Chondrocyte (in vitro differentiated cells): ENCODE measurements around the gene PLEKHG4B. TPM values are rescaled to one million over a fixed set of nuclear protein-coding genes. Genes with fewer than 3 reads are reported as not detected.
A peak's percentile ranks its signal among the peaks of the same experiment; 100 is the strongest.
"Not testable (repeated sequence)": the region's sequence is repeated elsewhere in the genome, so short reads cannot be mapped to it uniquely, and the experiment has no call there.

Experiments
- DNase-seq: peaks from one replicate; pipeline ENCODE4 v3.0.0; 2021; ENCODE audit warnings: mixed read lengths, low spot score
- H3K27ac Mint-ChIP-seq: one replicate; pipeline ENCODE4 v1.8.0; 2021; ENCODE audit warnings: mild to moderate bottlenecking, moderate library complexity, mixed read lengths; ENCODE audit not compliant: unreplicated experiment
- H3K27me3 Mint-ChIP-seq: 2 replicates; pipeline ENCODE4 v1.8.0; 2021; ENCODE audit warnings: low read depth, mixed read lengths
- H3K36me3 Mint-ChIP-seq: 2 replicates; pipeline ENCODE4 v1.8.0; 2021; ENCODE audit warnings: low read depth, mixed read lengths
- H3K4me1 Mint-ChIP-seq: 2 replicates; pipeline ENCODE4 v1.8.0; 2021; ENCODE audit warnings: low read depth, mild to moderate bottlenecking, mixed read lengths
- H3K4me3 Mint-ChIP-seq: one replicate; pipeline ENCODE4 v1.8.0; 2021; ENCODE audit warnings: mild to moderate bottlenecking, moderate library complexity, mixed read lengths; ENCODE audit not compliant: unreplicated experiment
- H3K9me3 Mint-ChIP-seq: 2 replicates; pipeline ENCODE4 v1.8.0; 2021; ENCODE audit warnings: low read depth, mixed read lengths
- CTCF ChIP-seq: fragments of 200-600 bp; sonication (generic); IDR thresholded peaks from 2 replicates; pipeline ENCODE4 v1.5.0; 2021; ENCODE audit warnings: antibody characterized with exemption, mild to moderate bottlenecking, moderate library complexity
- total RNA-seq: library from RNA; stranded (reverse); gene quantifications from 3 replicates; pipeline ENCODE4 v1.2.1, GENCODE V29; 2021

Gene PLEKHG4B
- total RNA-seq, 1 donor from 2014 or later = 2.0 TPM

- peaks cover 29% of the 10 kb centered on the region for H3K36me3 Mint-ChIP-seq
- no peaks in the 10 kb centered on the region for H3K9me3 Mint-ChIP-seq
- no peak for TF ChIP-seq CTCF
- H3K27me3 Mint-ChIP-seq = no peaks in the 10 kb centered on the region
- no peak overlapping the region for H3K4me3 Mint-ChIP-seq
- peaks cover 44% of the 10 kb centered on the region for H3K4me1 Mint-ChIP-seq
- no peak overlapping the region for H3K27ac Mint-ChIP-seq
- no peak for DNase-seq
Measured at GRCh38 chr5:223791-224190, 131.8 kb downstream of the PLEKHG4B start.

GRCh38 chr5:225334-225733 is 133.4 kb downstream of the PLEKHG4B start:
- H3K27ac Mint-ChIP-seq = peak overlapping the region; percentile 27
- no peaks in the 10 kb centered on the region for H3K9me3 Mint-ChIP-seq
- H3K27me3 Mint-ChIP-seq = no peaks in the 10 kb centered on the region
- peaks cover 36% of the 10 kb centered on the region for H3K36me3 Mint-ChIP-seq
- peaks cover 32% of the 10 kb centered on the region for H3K4me1 Mint-ChIP-seq
- no peak overlapping the region for H3K4me3 Mint-ChIP-seq
- TF ChIP-seq CTCF = no peak
- DNase-seq = no peak

- H3K27me3 Mint-ChIP-seq, DNase-seq, H3K9me3 Mint-ChIP-seq, H3K27ac Mint-ChIP-seq, H3K4me3 Mint-ChIP-seq: not testable (repeated sequence)
- peaks cover 14% of the 10 kb centered on the region for H3K4me1 Mint-ChIP-seq
- peaks cover 45% of the 10 kb centered on the region for H3K36me3 Mint-ChIP-seq
Measured at GRCh38 chr5:227375-227774, 135.4 kb downstream of the PLEKHG4B start.

GRCh38 chr5:228886-229285 is 136.9 kb downstream of the PLEKHG4B start:
- no peak overlapping the region for H3K27ac Mint-ChIP-seq
- no peaks in the 10 kb centered on the region for H3K9me3 Mint-ChIP-seq
- TF ChIP-seq CTCF = no peak
- DNase-seq = no peak
- H3K4me3 Mint-ChIP-seq = no peak overlapping the region
- no peaks in the 10 kb centered on the region for H3K27me3 Mint-ChIP-seq
- peaks cover 54% of the 10 kb centered on the region for H3K36me3 Mint-ChIP-seq
- H3K4me1 Mint-ChIP-seq = peaks cover under 1% of the 10 kb centered on the region

- no peaks in the 10 kb centered on the region for H3K9me3 Mint-ChIP-seq
- TF ChIP-seq CTCF = no peak
- H3K4me3 Mint-ChIP-seq = no peak overlapping the region
- H3K27ac Mint-ChIP-seq = no peak overlapping the region
- H3K27me3 Mint-ChIP-seq = no peaks in the 10 kb centered on the region
- DNase-seq = no peak
- no peaks in the 10 kb centered on the region for H3K4me1 Mint-ChIP-seq
- H3K36me3 Mint-ChIP-seq = peaks cover 53% of the 10 kb centered on the region
Measured at GRCh38 chr5:230711-231110, 138.7 kb downstream of the PLEKHG4B start.

GRCh38 chr5:231661-232060 is 139.7 kb downstream of the PLEKHG4B start:
- TF ChIP-seq CTCF = no peak
- H3K27ac Mint-ChIP-seq = no peak overlapping the region
- no peaks in the 10 kb centered on the region for H3K27me3 Mint-ChIP-seq
- no peaks in the 10 kb centered on the region for H3K4me1 Mint-ChIP-seq
- H3K4me3 Mint-ChIP-seq = no peak overlapping the region
- no peaks in the 10 kb centered on the region for H3K9me3 Mint-ChIP-seq
- DNase-seq = no peak
- H3K36me3 Mint-ChIP-seq = peaks cover 52% of the 10 kb centered on the region

GRCh38 chr5:233426-233825 is 141.5 kb downstream of the PLEKHG4B start:
- H3K4me1 Mint-ChIP-seq, H3K9me3 Mint-ChIP-seq, H3K27me3 Mint-ChIP-seq, H3K4me3 Mint-ChIP-seq, H3K27ac Mint-ChIP-seq, DNase-seq: not testable (repeated sequence)
- H3K36me3 Mint-ChIP-seq = peaks cover 48% of the 10 kb centered on the region
